Kidney (tissue), 14 donors: Measurements from ENCODE around the gene PTPRU. TPM values are rescaled to one million over a fixed set of nuclear protein-coding genes. Genes with fewer than 3 reads are reported as not detected.

Source experiments
- DNase-seq, 5 donors: peaks; one replicate each; pipeline ENCODE4 v3.0.0-alpha.2; 2013 to 2020
- FAIRE-seq: peaks from 2 replicates; lab custom pipeline; 2012; peaks lifted over from hg19 to GRCh38; lab: Jason Lieb, UNC
- H3K27ac ChIP-seq, 2 donors: one replicate each; pipeline ENCODE4 v1.7.0; 2013; ENCODE audit warnings: low read depth in 2 of 2, low read length in 2 of 2, inconsistent platforms in 1 of 2
- H3K27me3 ChIP-seq: one replicate; pipeline ENCODE4 v1.7.1; 2013; ENCODE audit warnings: low read length, inconsistent platforms; ENCODE audit not compliant: control insufficient read depth, insufficient read depth
- H3K36me3 ChIP-seq, 3 donors: one replicate each; pipeline versions ENCODE4 v1.7.0 to v1.7.1; 2013; ENCODE audit warnings: low read length in 3 of 3, control low read depth in 1 of 3, inconsistent platforms in 1 of 3; ENCODE audit not compliant: insufficient read depth in 3 of 3, control insufficient read depth in 2 of 3
- H3K4me1 ChIP-seq, 3 donors: one replicate each; pipeline versions ENCODE4 v1.7.0 to v1.7.1; 2013; ENCODE audit warnings: low read length in 3 of 3, inconsistent platforms in 1 of 3, low read depth in 1 of 3; ENCODE audit not compliant: control insufficient read depth in 2 of 3, insufficient read depth in 2 of 3
- H3K4me3 ChIP-seq, 3 donors: one replicate each; pipeline versions ENCODE4 v1.7.0 to v1.8.1; 2013; ENCODE audit warnings: low read length in 3 of 3, control low read depth in 1 of 3, inconsistent platforms in 1 of 3
- H3K9ac ChIP-seq, 3 donors: one replicate each; pipeline versions ENCODE4 v1.7.0 to v1.7.1; 2013; ENCODE audit warnings: low read length in 3 of 3, control low read depth in 1 of 3, inconsistent platforms in 1 of 3
- H3K9me3 ChIP-seq, 3 donors: one replicate each; pipeline versions ENCODE4 v1.7.0 to v1.7.1; 2013; ENCODE audit warnings: low read length in 3 of 3, control low read depth in 1 of 3, inconsistent platforms in 1 of 3; ENCODE audit not compliant: control insufficient read depth in 2 of 3, insufficient read depth in 1 of 3
- intact Hi-C: fragments of 100-400 bp; cut with DNase I; formaldehyde crosslinking; loops from one replicate; pipeline ENCODE4 v1.11.1; 2022
- polyA plus RNA-seq: library from polyadenylated mRNA; stranded (reverse); fragments of 350-450 nt; fragmentation: Illumina TruSeq; extraction: RNeasy Lipid Tissue Mini Kit (QIAGEN cat#74804); gene quantifications from one replicate; pipeline ENCODE4 v1.2.3, GENCODE V29; 2014; ENCODE audit warnings: low read depth, low replicate concordance; ENCODE audit not compliant: insufficient read depth
- total RNA-seq: library from RNA; stranded (reverse); fragmentation: NEBNext Ultra II Directional; extraction: Animal tissue kit (Norgen Biotek cat#: 25700); gene quantifications from one replicate; pipeline ENCODE4 v1.2.1, GENCODE V29; 2021
- TF ChIP-seq, protein P1 (sequence below): IDR thresholded peaks from 3 replicates; pipeline ENCODE4 v1.5.1; 2012; ENCODE audit warnings: mild to moderate bottlenecking, moderate library complexity, borderline replicate concordance; ENCODE audit not compliant: insufficient read depth; ENCODE audit errors: extremely low read depth
- donor health status: control.
- donor health status: control.
- donor health status: control.
- donor health status: control.
- donor health status: control.
- donor health status: DM: yes; HTN: yes; CAD: no.
- donor health status: Normal renal cell carcinoma (clear cell type).

Gene PTPRU
- total and polyA plus RNA-seq, 2 donors from 2014 or later: 3.7 to 53.6 TPM

- no peaks in the 10 kb centered on the region for H3K27me3 ChIP-seq
- no peak overlapping the region for H3K27ac ChIP-seq
- no peak for DNase-seq
- intact Hi-C loops: no loop called here
- no peaks in the 10 kb centered on the region for H3K36me3 ChIP-seq
- no peak for FAIRE-seq
- H3K9ac ChIP-seq: no peak overlapping the region
- no peak overlapping the region for H3K4me3 ChIP-seq
- TF ChIP-seq, protein P1, sequence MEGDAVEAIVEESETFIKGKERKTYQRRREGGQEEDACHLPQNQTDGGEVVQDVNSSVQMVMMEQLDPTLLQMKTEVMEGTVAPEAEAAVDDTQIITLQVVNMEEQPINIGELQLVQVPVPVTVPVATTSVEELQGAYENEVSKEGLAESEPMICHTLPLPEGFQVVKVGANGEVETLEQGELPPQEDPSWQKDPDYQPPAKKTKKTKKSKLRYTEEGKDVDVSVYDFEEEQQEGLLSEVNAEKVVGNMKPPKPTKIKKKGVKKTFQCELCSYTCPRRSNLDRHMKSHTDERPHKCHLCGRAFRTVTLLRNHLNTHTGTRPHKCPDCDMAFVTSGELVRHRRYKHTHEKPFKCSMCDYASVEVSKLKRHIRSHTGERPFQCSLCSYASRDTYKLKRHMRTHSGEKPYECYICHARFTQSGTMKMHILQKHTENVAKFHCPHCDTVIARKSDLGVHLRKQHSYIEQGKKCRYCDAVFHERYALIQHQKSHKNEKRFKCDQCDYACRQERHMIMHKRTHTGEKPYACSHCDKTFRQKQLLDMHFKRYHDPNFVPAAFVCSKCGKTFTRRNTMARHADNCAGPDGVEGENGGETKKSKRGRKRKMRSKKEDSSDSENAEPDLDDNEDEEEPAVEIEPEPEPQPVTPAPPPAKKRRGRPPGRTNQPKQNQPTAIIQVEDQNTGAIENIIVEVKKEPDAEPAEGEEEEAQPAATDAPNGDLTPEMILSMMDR: no peak
- peaks cover 0 to 4% (median 0%) of the 10 kb centered on the region in 3 donors for H3K9me3 ChIP-seq
- H3K4me1 ChIP-seq: no peaks in the 10 kb centered on the region
Observed at GRCh38 chr1:29330856-29331255, 94.5 kb downstream of the PTPRU start.

DNA sequence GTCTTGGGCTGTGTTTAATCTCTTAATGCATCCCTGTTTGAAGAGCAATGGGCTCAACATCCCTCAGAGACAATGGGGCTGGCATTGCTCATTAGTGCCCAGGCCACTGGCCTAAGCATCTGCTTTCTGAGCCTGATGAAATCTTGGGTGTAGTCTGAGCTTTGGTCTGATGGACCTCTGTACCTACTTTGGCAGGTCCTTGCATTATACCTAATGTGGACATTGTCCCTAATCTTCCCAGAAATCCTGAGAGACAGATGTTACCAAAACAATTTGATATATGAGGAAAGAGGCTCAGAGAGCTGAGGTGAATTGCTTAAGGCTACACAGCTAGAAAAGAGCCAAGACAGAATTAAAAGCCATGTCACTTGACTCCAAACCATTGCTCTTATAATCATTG lies 95.0 kb downstream of the PTPRU start:
- DNase-seq (no peak), FAIRE-seq (no peak)
- Histone ChIP-seq H3K4me3 (no peak overlapping the region), H3K9ac (no peak overlapping the region), H3K27ac (no peak overlapping the region), H3K36me3 (no peaks in the 10 kb centered on the region), H3K9me3 (peaks cover 0 to 4% (median 0%) of the 10 kb centered on the region in 3 donors), H3K27me3 (no peaks in the 10 kb centered on the region), H3K4me1 (no peaks in the 10 kb centered on the region)
- TF ChIP-seq, protein P1: no peak
- intact Hi-C loops: no loop called here

GRCh38 chr1:29331729-29332128 lies 95.4 kb downstream of the PTPRU start:
- Histone ChIP-seq H3K27me3 (no peaks in the 10 kb centered on the region), H3K27ac (no peak overlapping the region), H3K9ac (no peak overlapping the region), H3K4me3 (no peak overlapping the region), H3K36me3 (no peaks in the 10 kb centered on the region), H3K9me3 (peaks cover 0 to 4% (median 0%) of the 10 kb centered on the region in 3 donors), H3K4me1 (no peaks in the 10 kb centered on the region)
- TF ChIP-seq, protein P1: no peak
- FAIRE-seq (no peak), DNase-seq (no peak)
- intact Hi-C loops: no loop called here

DNA sequence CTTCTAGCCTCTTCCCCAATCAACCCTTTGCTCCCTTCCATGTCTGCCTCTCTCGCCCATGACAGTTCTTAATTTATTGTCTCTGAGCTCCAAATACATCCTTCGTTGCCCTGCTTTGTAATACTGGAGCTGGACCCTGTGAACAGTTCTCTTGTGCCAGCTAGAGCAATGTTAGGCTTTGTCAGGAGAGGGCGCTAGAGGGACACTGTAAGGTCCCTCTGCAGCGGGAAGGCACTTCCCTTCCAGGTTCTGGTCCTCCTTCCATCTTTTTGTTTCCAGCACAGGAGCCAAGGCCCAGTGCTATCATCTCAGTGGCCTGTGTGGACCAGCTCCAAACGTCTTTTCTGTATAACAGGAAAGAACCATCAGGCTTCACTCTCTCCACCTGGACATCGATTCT lies 95.9 kb downstream of the PTPRU start:
- Histone ChIP-seq H3K9me3 (peaks cover 0 to 4% (median 0%) of the 10 kb centered on the region in 3 donors), H3K4me1 (no peaks in the 10 kb centered on the region), H3K27me3 (no peaks in the 10 kb centered on the region), H3K27ac (no peak overlapping the region), H3K36me3 (no peaks in the 10 kb centered on the region), H3K4me3 (no peak overlapping the region), H3K9ac (no peak overlapping the region)
- FAIRE-seq (no peak), DNase-seq (peak in 1 of 5 donors; percentile 40)
- intact Hi-C loops: no loop called here
- TF ChIP-seq, protein P1: peak; percentile 30
